NB4 (cell line): ENCODE results near the gene JPH3.

ENCODE experiments used
- DNase-seq: peaks from one replicate; pipeline ENCODE4 v3.0.0; 2010; ENCODE audit warnings: low read depth
- H3K4me3 ChIP-seq: one replicate; pipeline ENCODE4 v1.5.1; 2011; ENCODE audit warnings: mild to moderate bottlenecking, low read depth, low read length, moderate library complexity
- CTCF ChIP-seq: IDR thresholded peaks from one replicate; pipeline ENCODE4 v1.5.1; 2012; ENCODE audit warnings: low read depth, low read length
- MYC ChIP-seq: IDR thresholded peaks from 2 replicates; pipeline ENCODE4 v1.6.1; 2011; ENCODE audit warnings: low read depth, low read length
- POLR2A ChIP-seq: IDR thresholded peaks from 2 replicates; pipeline ENCODE4 v1.6.1; 2011; ENCODE audit warnings: mild to moderate bottlenecking; ENCODE audit not compliant: insufficient read length; ENCODE audit errors: extremely low read depth
- TF ChIP-seq, protein P1 (sequence below): IDR thresholded peaks from 2 replicates; pipeline ENCODE4 v1.6.1; 2011; ENCODE audit warnings: low read depth, low read length

Gene JPH3

GRCh38 chr16:87708881-87709638, 106.8 kb downstream of the JPH3 start:
- DNase-seq, result no peak
- TF ChIP-seq CTCF (no peak), POLR2A (no peak), MYC (no peak)
- TF ChIP-seq, protein P1, sequence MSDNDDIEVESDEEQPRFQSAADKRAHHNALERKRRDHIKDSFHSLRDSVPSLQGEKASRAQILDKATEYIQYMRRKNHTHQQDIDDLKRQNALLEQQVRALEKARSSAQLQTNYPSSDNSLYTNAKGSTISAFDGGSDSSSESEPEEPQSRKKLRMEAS, result no peak
- no peak overlapping the region for H3K4me3 ChIP-seq

GRCh38 chr16:87709677-87710076, 107.4 kb downstream of the JPH3 start:
- DNase-seq, result no peak
- no peak for TF ChIP-seq CTCF
- TF ChIP-seq, protein P1, result no peak
- no peak for TF ChIP-seq MYC
- TF ChIP-seq POLR2A, result no peak
- no peak overlapping the region for H3K4me3 ChIP-seq

DNA sequence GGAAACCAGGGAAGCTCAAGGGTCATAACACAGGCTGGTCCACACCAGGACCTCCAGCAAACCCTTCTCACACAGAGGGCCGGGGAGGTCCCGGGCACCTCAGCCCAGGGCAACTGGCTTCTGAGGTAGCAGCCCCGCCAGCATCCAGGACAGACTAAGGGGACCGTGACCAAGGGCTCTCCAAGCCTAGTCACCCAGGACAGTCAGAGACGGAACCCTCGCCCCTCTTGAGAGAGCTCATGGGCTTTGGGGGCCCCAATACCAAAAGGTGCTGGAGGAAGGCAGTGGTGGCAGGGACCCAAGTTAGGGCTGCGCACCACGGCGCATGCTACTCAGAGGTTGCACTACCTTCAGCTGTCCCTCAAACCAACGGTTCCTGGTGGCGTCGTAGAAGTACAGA, 108.6 kb downstream of the JPH3 start:
- TF ChIP-seq CTCF (no peak), MYC (no peak), POLR2A (no peak)
- TF ChIP-seq, protein P1, result no peak
- no peak for DNase-seq
- H3K4me3 ChIP-seq, result no peak overlapping the region

DNA sequence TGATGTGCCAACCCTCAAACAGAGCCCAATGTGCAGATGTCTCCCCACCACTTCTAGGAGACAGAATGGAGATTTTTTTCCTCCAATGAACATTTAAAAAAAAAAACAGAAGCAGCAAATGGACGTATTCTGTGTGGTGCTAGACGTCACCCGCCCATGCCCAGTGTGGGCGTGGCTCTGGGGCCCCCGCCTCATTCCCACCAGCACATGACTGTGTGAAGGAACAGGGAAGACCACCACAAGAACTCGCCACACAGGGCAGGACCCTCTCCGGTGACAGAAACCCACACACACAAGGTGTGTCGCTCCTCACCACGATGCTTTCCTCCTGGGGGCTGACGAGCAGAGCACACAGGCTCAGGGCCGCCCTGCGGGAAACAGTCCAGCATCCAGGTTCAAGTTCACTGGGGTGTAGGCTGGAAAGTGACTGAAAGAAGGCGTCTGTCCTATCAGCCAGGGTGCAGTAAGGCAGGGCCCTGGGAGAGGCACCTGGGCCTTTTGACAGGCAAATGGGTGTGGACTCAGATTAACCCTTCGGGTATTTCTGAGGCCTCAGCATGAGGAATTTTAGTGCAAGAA, 110.0 kb downstream of the JPH3 start:
- no peak for TF ChIP-seq CTCF
- no peak for TF ChIP-seq POLR2A
- no peak for TF ChIP-seq MYC
- DNase-seq, result no peak
- H3K4me3 ChIP-seq, result no peak overlapping the region

DNA sequence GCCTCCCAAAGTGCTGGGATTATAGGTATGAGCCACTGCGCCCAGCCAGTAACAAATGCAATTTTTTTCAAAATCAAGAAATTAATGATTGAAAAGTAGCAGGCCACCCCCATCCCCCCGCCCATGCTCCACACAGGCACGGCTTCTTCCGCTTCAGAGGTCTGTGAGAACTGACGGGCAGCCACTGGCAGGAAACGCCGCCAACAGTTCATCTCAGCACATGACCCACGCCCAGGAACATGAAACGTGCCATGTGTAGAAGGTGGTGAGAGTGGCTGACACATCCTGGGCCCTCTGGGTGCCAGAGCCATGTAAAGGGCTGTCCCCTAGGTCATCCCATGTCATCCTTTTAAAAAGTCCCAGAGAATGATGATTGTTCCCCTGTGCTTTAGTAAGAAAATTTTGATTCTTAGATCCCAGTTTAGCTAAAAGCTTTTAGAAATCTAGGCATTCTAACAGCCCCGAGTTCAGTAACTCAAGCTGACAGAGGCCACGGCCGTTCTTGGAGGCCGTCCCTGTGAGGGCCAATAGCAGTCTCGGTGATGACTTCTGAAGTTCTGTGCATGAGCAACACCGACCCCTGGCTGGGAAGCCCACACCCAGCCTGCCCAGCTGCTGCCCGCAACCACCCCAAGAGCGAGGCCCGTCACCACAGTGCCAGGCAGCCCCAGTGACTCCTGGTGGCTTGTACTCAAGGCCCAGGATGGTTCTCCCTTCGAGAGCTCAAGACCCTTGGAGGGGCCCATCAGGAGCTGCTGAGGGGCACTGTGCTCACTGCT, 111.3 kb downstream of the JPH3 start:
- no peak for DNase-seq
- no peak overlapping the region for H3K4me3 ChIP-seq
- no peak for TF ChIP-seq CTCF
- TF ChIP-seq, protein P1, result no peak
- TF ChIP-seq MYC, result no peak
- no peak for TF ChIP-seq POLR2A
